NT2/D1 (cell line): Measurements from ENCODE around the gene ROCK2.

Experiments
- YY1 ChIP-seq: IDR thresholded peaks from 2 replicates; pipeline ENCODE4 v1.6.1; 2011; ENCODE audit not compliant: insufficient read length, insufficient read depth
- ZNF274 ChIP-seq: IDR thresholded peaks from 2 replicates; pipeline ENCODE4 v1.6.1; 2011; ENCODE audit warnings: mild to moderate bottlenecking, low read depth, low read length

DNA sequence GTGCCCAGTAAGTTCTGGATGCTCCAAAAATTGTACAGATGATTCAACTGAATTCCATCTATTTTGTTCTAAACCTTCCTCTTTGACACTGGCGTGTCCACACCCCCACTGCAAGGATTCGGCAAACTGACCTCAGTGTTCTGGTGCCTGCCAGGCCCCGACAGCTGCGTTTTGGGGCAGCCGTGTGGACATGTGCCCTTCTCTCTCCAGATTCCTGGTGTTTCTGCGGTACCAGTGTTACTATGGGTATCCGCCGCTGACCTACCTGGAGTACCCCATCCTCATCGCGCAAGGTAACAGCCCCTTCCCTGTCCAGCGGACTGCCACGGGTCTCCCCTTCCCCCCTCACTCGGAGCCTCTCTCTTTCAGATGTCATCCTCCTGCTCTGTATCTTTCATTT, 184.2 kb downstream of the ROCK2 start:
- TF ChIP-seq ZNF274 (no peak), YY1 (no peak)
